ENCODE results near the gene CANT1.

GRCh38 chr17:78950870-78951269 lies 58.7 kb downstream of the CANT1 start:
- TF ChIP-seq EZH2 (IDR thresholded peaks at IDR 0.05; ENCODE audit: borderline replicate concordance, low read depth, low read length, poor library complexity, severe bottlenecking) (no peak), CTCF (conservative IDR thresholded peaks at IDR 0.05; ENCODE audit: low read depth, low read length) (no peak)
